GM18858 (cell line): ENCODE results near the gene AOPEP.

Experiments used
- ATAC-seq: cut with Tn5 transposase; IDR thresholded peaks from one replicate; pipeline ENCODE4 v1.9.1; 2021; ENCODE audit not compliant: unreplicated experiment

AOPEP gene

GRCh38 chr9:95028853-95029219, 302.3 kb downstream of the AOPEP start:
- ATAC-seq, result no peak

- ATAC-seq, result no peak
These were observed 302.8 kb downstream of the AOPEP start for GRCh38 chr9:95029288-95029687.

GRCh38 chr9:95029720-95030119, 303.2 kb downstream of the AOPEP start:
- ATAC-seq, result no peak

- no peak for ATAC-seq
These were observed 303.8 kb downstream of the AOPEP start for GRCh38 chr9:95030344-95030743.

GRCh38 chr9:95030920-95031642, 304.6 kb downstream of the AOPEP start:
- no peak for ATAC-seq

GRCh38 chr9:95031711-95032461, 305.4 kb downstream of the AOPEP start:
- ATAC-seq, result no peak

GRCh38 chr9:95032580-95033341, 306.3 kb downstream of the AOPEP start:
- ATAC-seq, result no peak

GRCh38 chr9:95035846-95036245, 309.3 kb downstream of the AOPEP start:
- ATAC-seq, result no peak

GRCh38 chr9:95036676-95037075, 310.2 kb downstream of the AOPEP start:
- ATAC-seq, result no peak

- ATAC-seq, result no peak
These were observed 311.5 kb downstream of the AOPEP start for GRCh38 chr9:95037789-95038521.

GRCh38 chr9:95038666-95039065, 312.2 kb downstream of the AOPEP start:
- no peak for ATAC-seq

GRCh38 chr9:95040106-95040505, 313.6 kb downstream of the AOPEP start:
- no peak for ATAC-seq

- no peak for ATAC-seq
These were observed 317.3 kb downstream of the AOPEP start for GRCh38 chr9:95043826-95044225.

GRCh38 chr9:95044731-95045508, 318.4 kb downstream of the AOPEP start:
- no peak for ATAC-seq

- ATAC-seq, result no peak
These were observed 319.3 kb downstream of the AOPEP start for GRCh38 chr9:95045751-95046150.

GRCh38 chr9:95047452-95048224, 321.1 kb downstream of the AOPEP start:
- no peak for ATAC-seq

- no peak for ATAC-seq
These were observed 322.0 kb downstream of the AOPEP start for GRCh38 chr9:95048225-95049087.

GRCh38 chr9:95049761-95050160, 323.3 kb downstream of the AOPEP start:
- ATAC-seq, result no peak
